ENCODE results near the gene SF1. TPM values are rescaled to one million over a fixed set of nuclear protein-coding genes. Genes with fewer than 3 reads are reported as not detected.

Gene SF1
- total and polyA plus RNA-seq, 9 of the 15 experiments (the other 6 are each of a cell fraction or from before 2014, with no cell fraction given), result 13.1 to 334 (median 111) TPM

DNA sequence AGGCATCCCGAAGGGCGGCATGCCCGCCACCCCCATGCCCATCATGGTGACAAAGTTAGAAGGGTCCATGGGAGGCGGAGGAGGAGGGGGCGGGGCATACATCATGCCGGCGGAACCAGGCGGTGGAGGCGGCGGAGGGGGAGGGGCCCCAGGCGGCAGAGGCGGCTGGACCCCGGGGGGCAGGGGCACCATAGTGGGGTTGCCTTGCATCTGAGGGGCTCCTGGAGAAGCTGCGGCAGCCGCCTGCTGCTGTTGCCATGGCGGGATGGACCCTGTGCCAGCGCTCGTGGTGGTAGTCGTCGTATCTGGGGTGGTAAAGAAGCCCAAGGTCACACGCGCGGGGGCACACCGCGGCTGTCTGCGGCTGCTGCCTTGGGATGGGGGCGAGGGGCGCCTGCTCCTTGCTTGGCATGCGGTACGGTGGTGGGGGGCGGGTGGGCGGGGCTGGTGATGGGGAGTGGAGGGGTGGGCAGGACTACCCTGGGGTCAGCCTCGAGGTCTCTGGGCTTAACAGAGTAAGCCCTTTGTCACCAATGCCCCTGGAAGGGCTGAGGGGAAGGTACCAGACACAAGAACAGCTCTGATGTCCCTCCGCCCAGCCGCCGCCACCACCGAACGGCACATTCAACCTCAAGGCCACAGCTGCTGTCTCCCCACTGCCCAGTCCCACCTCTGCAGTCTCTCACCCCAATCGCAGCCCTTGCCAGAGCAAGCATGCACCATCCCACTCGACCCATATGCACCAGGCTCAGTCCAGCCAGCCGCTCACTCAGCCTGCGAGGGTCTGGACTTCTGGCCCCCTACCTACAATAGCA lies 12.3 kb downstream of the SF1 start (continued):
- TF ChIP-seq, protein P1, sequence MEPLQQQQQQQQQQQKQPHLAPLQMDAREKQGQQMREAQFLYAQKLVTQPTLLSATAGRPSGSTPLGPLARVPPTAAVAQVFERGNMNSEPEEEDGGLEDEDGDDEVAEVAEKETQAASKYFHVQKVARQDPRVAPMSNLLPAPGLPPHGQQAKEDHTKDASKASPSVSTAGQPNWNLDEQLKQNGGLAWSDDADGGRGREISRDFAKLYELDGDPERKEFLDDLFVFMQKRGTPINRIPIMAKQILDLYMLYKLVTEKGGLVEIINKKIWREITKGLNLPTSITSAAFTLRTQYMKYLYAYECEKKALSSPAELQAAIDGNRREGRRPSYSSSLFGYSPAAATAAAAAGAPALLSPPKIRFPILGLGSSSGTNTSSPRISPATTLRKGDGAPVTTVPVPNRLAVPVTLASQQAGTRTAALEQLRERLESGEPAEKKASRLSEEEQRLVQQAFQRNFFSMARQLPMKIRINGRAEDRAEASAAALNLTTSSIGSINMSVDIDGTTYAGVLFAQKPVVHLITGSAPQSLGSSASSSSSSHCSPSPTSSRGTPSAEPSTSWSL (CRISPR knock-in tag; IDR thresholded peaks at IDR 0.05; ENCODE audit: borderline replicate concordance), result no peak

DNA sequence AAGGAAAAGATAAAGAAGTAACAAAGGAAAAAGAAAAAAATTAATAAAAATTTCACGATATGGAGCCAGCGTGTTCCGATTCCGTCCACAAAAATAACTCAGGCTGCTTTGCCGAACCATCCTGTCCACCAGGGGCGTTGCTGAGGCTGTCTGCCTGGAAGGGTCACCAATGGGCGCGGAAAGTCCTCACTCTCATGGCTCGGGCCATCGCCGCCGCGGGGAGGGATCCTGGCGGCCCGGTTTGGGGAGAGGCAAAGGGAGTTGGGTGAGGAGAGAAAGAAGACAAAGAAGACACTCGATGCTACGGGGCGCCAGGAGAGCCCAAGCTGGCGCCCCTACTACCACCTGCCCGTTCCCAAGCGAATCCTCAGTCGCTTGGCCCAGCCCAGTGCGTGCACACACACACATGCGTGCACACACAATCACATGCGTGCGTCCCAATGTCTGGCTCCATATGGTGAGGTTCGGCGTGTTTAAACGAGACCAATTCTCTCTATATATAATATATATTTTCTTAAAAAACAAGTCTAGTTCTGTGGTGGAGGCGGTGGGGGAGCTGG lies 13.0 kb downstream of the SF1 start:
- Histone ChIP-seq H3K27ac (ENCODE audit: extremely low read depth, low read depth, low read length) (no peak overlapping the region), H3K4me2 (ENCODE audit: insufficient read depth, low read length) (no peak overlapping the region), H2AFZ (ENCODE audit: low read depth, low read length) (no peak overlapping the region), H3K4me1 (replicated peaks in 1 of 2; ENCODE audit: control insufficient read depth in 2 of 2, insufficient read depth in 2 of 2, low read length in 2 of 2) (peaks cover 13 to 47% of the 10 kb centered on the region in 2 experiments), H3K79me2 (ENCODE audit: control insufficient read depth, insufficient read depth, low read length) (peaks cover 32% of the 10 kb centered on the region), H3K9me1 (ENCODE audit: control insufficient read depth, insufficient read depth, low read length) (peaks cover 10% of the 10 kb centered on the region), H3K4me3 (no peak overlapping the region), H3K9me3 (replicated peaks; ENCODE audit: control insufficient read depth, insufficient read depth, low read depth, low read length) (no peaks in the 10 kb centered on the region), H3K9ac (ENCODE audit: insufficient read depth in 1 of 2, low read depth in 2 of 2, low read length in 2 of 2) (peak overlapping the region in 1 of 2 experiments; percentile 14; a peak in 1 of 4 replicates), H4K20me1 (replicated peaks; ENCODE audit: control insufficient read depth, insufficient read depth, low read length) (peaks cover 55% of the 10 kb centered on the region), H3K36me3 (ENCODE audit: control insufficient read depth, insufficient read depth, low read length) (peaks cover 84% of the 10 kb centered on the region), H3K27me3 (ENCODE audit: control insufficient read depth in 2 of 2, insufficient read depth in 2 of 2, low read length in 2 of 2) (no peaks in the 10 kb centered on the region)
- ATAC-seq (no peak), DNase-seq (ENCODE audit: extremely low read depth in 1 of 4, low spot score in 3 of 4) (no peak), FAIRE-seq (no peak)
- in situ Hi-C loops (cut with MboI) (no loop called here), intact Hi-C loops (cut with micrococcal nuclease) (no loop called here)
- BruUV-seq (replicated peaks), result no TSS peak
- POLR2A ChIA-PET, result interaction anchor here (1.0 to 7.9 kb wide), 3 partner anchors 8 to 18 kb away, joined by 4 to 168 read pairs (median 4); partner anchors contain the start of gene SF1
- CTCF ChIA-PET (ENCODE audit: low intra/inter-chr PET ratio), result no interaction called here
- 95% methylated on average over 28 of the region's 30 CpGs for WGBS (ENCODE audit: insufficient coverage, low coverage, missing lambda C conversion rate)
- TF ChIP-seq STAT5A (IDR thresholded peaks at IDR 0.05; ENCODE audit: borderline replicate concordance, low read length), result no peak
- peak; percentile 69 for TF ChIP-seq RBFOX2 (IDR thresholded peaks at IDR 0.05; ENCODE audit: low read depth, low read length)
- peak; percentile 67 for TF ChIP-seq POLR2G (IDR thresholded peaks at IDR 0.05; ENCODE audit: low read depth, low read length)
- TF ChIP-seq, protein P2, sequence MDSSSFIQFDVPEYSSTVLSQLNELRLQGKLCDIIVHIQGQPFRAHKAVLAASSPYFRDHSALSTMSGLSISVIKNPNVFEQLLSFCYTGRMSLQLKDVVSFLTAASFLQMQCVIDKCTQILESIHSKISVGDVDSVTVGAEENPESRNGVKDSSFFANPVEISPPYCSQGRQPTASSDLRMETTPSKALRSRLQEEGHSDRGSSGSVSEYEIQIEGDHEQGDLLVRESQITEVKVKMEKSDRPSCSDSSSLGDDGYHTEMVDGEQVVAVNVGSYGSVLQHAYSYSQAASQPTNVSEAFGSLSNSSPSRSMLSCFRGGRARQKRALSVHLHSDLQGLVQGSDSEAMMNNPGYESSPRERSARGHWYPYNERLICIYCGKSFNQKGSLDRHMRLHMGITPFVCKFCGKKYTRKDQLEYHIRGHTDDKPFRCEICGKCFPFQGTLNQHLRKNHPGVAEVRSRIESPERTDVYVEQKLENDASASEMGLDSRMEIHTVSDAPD (CRISPR knock-in tag; IDR thresholded peaks at IDR 0.05), result no peak
- TF ChIP-seq, protein P3, sequence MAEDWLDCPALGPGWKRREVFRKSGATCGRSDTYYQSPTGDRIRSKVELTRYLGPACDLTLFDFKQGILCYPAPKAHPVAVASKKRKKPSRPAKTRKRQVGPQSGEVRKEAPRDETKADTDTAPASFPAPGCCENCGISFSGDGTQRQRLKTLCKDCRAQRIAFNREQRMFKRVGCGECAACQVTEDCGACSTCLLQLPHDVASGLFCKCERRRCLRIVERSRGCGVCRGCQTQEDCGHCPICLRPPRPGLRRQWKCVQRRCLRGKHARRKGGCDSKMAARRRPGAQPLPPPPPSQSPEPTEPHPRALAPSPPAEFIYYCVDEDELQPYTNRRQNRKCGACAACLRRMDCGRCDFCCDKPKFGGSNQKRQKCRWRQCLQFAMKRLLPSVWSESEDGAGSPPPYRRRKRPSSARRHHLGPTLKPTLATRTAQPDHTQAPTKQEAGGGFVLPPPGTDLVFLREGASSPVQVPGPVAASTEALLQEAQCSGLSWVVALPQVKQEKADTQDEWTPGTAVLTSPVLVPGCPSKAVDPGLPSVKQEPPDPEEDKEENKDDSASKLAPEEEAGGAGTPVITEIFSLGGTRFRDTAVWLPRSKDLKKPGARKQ (CRISPR knock-in tag; IDR thresholded peaks at IDR 0.05), result no peak
- peak; percentile 7 for TF ChIP-seq FIP1L1 (IDR thresholded peaks at IDR 0.05; ENCODE audit: low read depth, low read length, poor library complexity, severe bottlenecking)
- TF ChIP-seq SUPT5H (IDR thresholded peaks at IDR 0.05), result peak; percentile 51; the same call in 1 of the 2 replicates
- no peak for TF ChIP-seq KDM2B (CRISPR knock-in tag; IDR thresholded peaks at IDR 0.05)
- TF ChIP-seq, protein P4, sequence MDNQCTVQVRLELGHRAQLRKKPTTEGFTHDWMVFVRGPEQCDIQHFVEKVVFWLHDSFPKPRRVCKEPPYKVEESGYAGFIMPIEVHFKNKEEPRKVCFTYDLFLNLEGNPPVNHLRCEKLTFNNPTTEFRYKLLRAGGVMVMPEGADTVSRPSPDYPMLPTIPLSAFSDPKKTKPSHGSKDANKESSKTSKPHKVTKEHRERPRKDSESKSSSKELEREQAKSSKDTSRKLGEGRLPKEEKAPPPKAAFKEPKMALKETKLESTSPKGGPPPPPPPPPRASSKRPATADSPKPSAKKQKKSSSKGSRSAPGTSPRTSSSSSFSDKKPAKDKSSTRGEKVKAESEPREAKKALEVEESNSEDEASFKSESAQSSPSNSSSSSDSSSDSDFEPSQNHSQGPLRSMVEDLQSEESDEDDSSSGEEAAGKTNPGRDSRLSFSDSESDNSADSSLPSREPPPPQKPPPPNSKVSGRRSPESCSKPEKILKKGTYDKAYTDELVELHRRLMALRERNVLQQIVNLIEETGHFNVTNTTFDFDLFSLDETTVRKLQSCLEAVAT (IDR thresholded peaks at IDR 0.05), result peak in 1 of 2 experiments; percentile 62; a peak in 1 of 4 replicates
- TF ChIP-seq RBM22 (IDR thresholded peaks at IDR 0.05; ENCODE audit: low read depth, low read length, poor library complexity, severe bottlenecking), result peak; percentile 82
- TF ChIP-seq POLR2A (conservative IDR thresholded peaks at IDR 0.05), result peak; percentile 59
- no peak for TF ChIP-seq RBM14 (IDR thresholded peaks at IDR 0.05; ENCODE audit: borderline replicate concordance, insufficient read depth, low read depth, low read length)

Measured in K562 (cell line).